Lower leg skin (tissue), 3 donors: ENCODE measurements around the gene TNFSF8.

Experiments
- POLR2A ChIP-seq, 2 donors: fragments of 450-650 bp; IDR thresholded peaks; one replicate each; pipeline ENCODE4 v1.6.1; 2016 to 2017; ENCODE audit warnings: antibody characterized with exemption in 2 of 2, mild to moderate bottlenecking in 1 of 2, moderate library complexity in 1 of 2
- TF ChIP-seq, protein P1 (sequence below), 3 donors: fragments of 450-650 bp; IDR thresholded peaks; one replicate each; pipeline ENCODE4 v1.5.1; 2016; ENCODE audit warnings: antibody characterized with exemption in 3 of 3, mild to moderate bottlenecking in 3 of 3, moderate library complexity in 2 of 3

- TF ChIP-seq, protein P1, sequence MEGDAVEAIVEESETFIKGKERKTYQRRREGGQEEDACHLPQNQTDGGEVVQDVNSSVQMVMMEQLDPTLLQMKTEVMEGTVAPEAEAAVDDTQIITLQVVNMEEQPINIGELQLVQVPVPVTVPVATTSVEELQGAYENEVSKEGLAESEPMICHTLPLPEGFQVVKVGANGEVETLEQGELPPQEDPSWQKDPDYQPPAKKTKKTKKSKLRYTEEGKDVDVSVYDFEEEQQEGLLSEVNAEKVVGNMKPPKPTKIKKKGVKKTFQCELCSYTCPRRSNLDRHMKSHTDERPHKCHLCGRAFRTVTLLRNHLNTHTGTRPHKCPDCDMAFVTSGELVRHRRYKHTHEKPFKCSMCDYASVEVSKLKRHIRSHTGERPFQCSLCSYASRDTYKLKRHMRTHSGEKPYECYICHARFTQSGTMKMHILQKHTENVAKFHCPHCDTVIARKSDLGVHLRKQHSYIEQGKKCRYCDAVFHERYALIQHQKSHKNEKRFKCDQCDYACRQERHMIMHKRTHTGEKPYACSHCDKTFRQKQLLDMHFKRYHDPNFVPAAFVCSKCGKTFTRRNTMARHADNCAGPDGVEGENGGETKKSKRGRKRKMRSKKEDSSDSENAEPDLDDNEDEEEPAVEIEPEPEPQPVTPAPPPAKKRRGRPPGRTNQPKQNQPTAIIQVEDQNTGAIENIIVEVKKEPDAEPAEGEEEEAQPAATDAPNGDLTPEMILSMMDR (IDR thresholded peaks at IDR 0.05): no peak
- TF ChIP-seq POLR2A (IDR thresholded peaks at IDR 0.05): no peak
Observed at GRCh38 chr9:114968671-114969070, 38.3 kb upstream of the TNFSF8 start.
